ENCODE results near the gene CPAMD8. TPM values are rescaled to one million over a fixed set of nuclear protein-coding genes. Genes with fewer than 3 reads are reported as not detected.
A peak's percentile ranks its signal among the peaks of the same experiment; 100 is the strongest.

CPAMD8 gene
- total RNA-seq, 1 donor from 2014 or later = 15.4 TPM

GRCh38 chr19:17073869-17074633, 47.4 kb upstream of the CPAMD8 start:
- Mint-ChIP-seq H3K4me3 (ENCODE audit: unreplicated experiment) (peak overlapping the region; percentile 91), H3K4me1 (ENCODE audit: low read depth, unreplicated experiment) (peaks cover 23% of the 10 kb centered on the region), H3K36me3 (ENCODE audit: unreplicated experiment) (no peaks in the 10 kb centered on the region), H3K9me3 (ENCODE audit: unreplicated experiment) (peaks cover 9% of the 10 kb centered on the region), H3K27me3 (ENCODE audit: unreplicated experiment) (peaks cover 7% of the 10 kb centered on the region), H3K27ac (ENCODE audit: unreplicated experiment) (peak overlapping the region; percentile 90)
- TF ChIP-seq CTCF (IDR thresholded peaks at IDR 0.05; ENCODE audit: partially characterized antibody, unreplicated experiment) = no peak
- DNase-seq = no peak

- TF ChIP-seq CTCF (IDR thresholded peaks at IDR 0.05; ENCODE audit: partially characterized antibody, unreplicated experiment) = no peak
- no peaks in the 10 kb centered on the region for H3K36me3 Mint-ChIP-seq (ENCODE audit: unreplicated experiment)
- H3K27ac Mint-ChIP-seq (ENCODE audit: unreplicated experiment) = no peak overlapping the region
- no peak overlapping the region for H3K4me3 Mint-ChIP-seq (ENCODE audit: unreplicated experiment)
- peaks cover 7% of the 10 kb centered on the region for H3K27me3 Mint-ChIP-seq (ENCODE audit: unreplicated experiment)
- peaks cover 7% of the 10 kb centered on the region for H3K9me3 Mint-ChIP-seq (ENCODE audit: unreplicated experiment)
- DNase-seq = no peak
- peaks cover 25% of the 10 kb centered on the region for H3K4me1 Mint-ChIP-seq (ENCODE audit: low read depth, unreplicated experiment)
Observed at GRCh38 chr19:17070912-17071311, 44.3 kb upstream of the CPAMD8 start.

- H3K4me1 Mint-ChIP-seq (ENCODE audit: low read depth, unreplicated experiment) = peaks cover 25% of the 10 kb centered on the region
- TF ChIP-seq CTCF (IDR thresholded peaks at IDR 0.05; ENCODE audit: partially characterized antibody, unreplicated experiment) = no peak
- no peak for DNase-seq
- no peak overlapping the region for H3K27ac Mint-ChIP-seq (ENCODE audit: unreplicated experiment)
- H3K4me3 Mint-ChIP-seq (ENCODE audit: unreplicated experiment) = peak overlapping the region; percentile 7
- H3K27me3 Mint-ChIP-seq (ENCODE audit: unreplicated experiment) = peaks cover 5% of the 10 kb centered on the region
- H3K9me3 Mint-ChIP-seq (ENCODE audit: unreplicated experiment) = peaks cover 7% of the 10 kb centered on the region
- H3K36me3 Mint-ChIP-seq (ENCODE audit: unreplicated experiment) = no peaks in the 10 kb centered on the region
Observed at GRCh38 chr19:17070421-17070820, 43.8 kb upstream of the CPAMD8 start.

GRCh38 chr19:17069193-17069592, 42.6 kb upstream of the CPAMD8 start:
- Mint-ChIP-seq H3K4me3 (ENCODE audit: unreplicated experiment) (no peak overlapping the region), H3K27me3 (ENCODE audit: unreplicated experiment) (peaks cover 7% of the 10 kb centered on the region), H3K36me3 (ENCODE audit: unreplicated experiment) (peaks cover 4% of the 10 kb centered on the region), H3K27ac (ENCODE audit: unreplicated experiment) (no peak overlapping the region), H3K9me3 (ENCODE audit: unreplicated experiment) (peaks cover 3% of the 10 kb centered on the region), H3K4me1 (ENCODE audit: low read depth, unreplicated experiment) (peaks cover 22% of the 10 kb centered on the region)
- peak; percentile 33 for DNase-seq
- no peak for TF ChIP-seq CTCF (IDR thresholded peaks at IDR 0.05; ENCODE audit: partially characterized antibody, unreplicated experiment)

DNA sequence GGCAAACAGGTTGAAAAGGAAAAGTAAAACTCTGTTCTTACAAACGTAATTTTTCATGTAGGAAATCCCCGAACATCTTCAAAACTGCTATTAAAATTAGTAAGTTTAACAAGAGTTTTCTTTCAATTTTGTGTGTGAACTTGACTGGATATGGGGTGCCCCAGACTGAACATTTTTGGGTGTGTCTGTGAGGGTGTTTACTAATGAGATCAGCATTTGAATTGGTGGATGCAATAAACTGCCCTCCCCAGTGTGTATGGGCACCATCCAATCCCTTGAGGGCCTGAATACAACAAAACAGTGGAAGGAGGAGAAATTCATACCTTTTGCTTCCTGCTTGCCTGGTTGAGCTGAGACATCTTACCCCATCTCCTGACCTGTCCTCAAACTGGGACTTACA, 36.8 kb upstream of the CPAMD8 start:
- no peak overlapping the region for H3K4me3 Mint-ChIP-seq (ENCODE audit: unreplicated experiment)
- H3K27ac Mint-ChIP-seq (ENCODE audit: unreplicated experiment) = no peak overlapping the region
- DNase-seq = no peak
- no peak for TF ChIP-seq CTCF (IDR thresholded peaks at IDR 0.05; ENCODE audit: partially characterized antibody, unreplicated experiment)
- peaks cover 20% of the 10 kb centered on the region for H3K36me3 Mint-ChIP-seq (ENCODE audit: unreplicated experiment)
- peaks cover 6% of the 10 kb centered on the region for H3K27me3 Mint-ChIP-seq (ENCODE audit: unreplicated experiment)
- peaks cover 5% of the 10 kb centered on the region for H3K4me1 Mint-ChIP-seq (ENCODE audit: low read depth, unreplicated experiment)
- H3K9me3 Mint-ChIP-seq (ENCODE audit: unreplicated experiment) = no peaks in the 10 kb centered on the region
